OCI-LY3 (cell line): Measurements from ENCODE around the gene GATA2.

Source experiments
- H2AFZ ChIP-seq: fragments of 200-600, 300-600 bp; shearing (Covaris generic); 2 replicates; pipeline ENCODE4 v1.6.0; 2014; ENCODE audit warnings: antibody characterized with exemption, low read depth, low read length
- H3K27ac ChIP-seq: fragments of 200-600, 300-600 bp; sonication (generic); 2 replicates; pipeline ENCODE4 v1.5.1; 2014; ENCODE audit warnings: mild to moderate bottlenecking, low read length, moderate library complexity, mixed read lengths
- H3K27me3 ChIP-seq: fragments of 200-600, 300-600 bp; sonication (generic); 2 replicates; pipeline ENCODE4 v1.6.1; 2014; ENCODE audit warnings: low read depth, low read length, mixed read lengths
- H3K36me3 ChIP-seq: fragments of 200-600, 300-600 bp; sonication (generic); replicated peaks from 2 replicates; pipeline ENCODE3; 2014; ENCODE audit warnings: low read depth, low read length, mixed read lengths
- H3K4me1 ChIP-seq: fragments of 300-600, 200-600 bp; sonication (generic); 2 replicates; pipeline ENCODE4 v1.6.1; 2014; ENCODE audit warnings: low read length, mixed read lengths
- H3K4me2 ChIP-seq: fragments of 200-600, 300-600 bp; sonication (generic); 2 replicates; pipeline ENCODE4 v1.6.1; 2014; ENCODE audit warnings: low read length, mixed read lengths
- H3K4me3 ChIP-seq: fragments of 300-600, 200-600 bp; sonication (generic); 2 replicates; pipeline ENCODE4 v1.5.1; 2014; ENCODE audit warnings: antibody characterized with exemption, mild to moderate bottlenecking, low read length, moderate library complexity
- H3K79me2 ChIP-seq: fragments of 300-600, 200-600 bp; shearing (Covaris generic); 2 replicates; pipeline ENCODE4 v1.6.1; 2014; ENCODE audit warnings: mild to moderate bottlenecking, low read length, mixed read lengths
- H3K9ac ChIP-seq: fragments of 300-600, 200-600 bp; shearing (Covaris generic); 2 replicates; pipeline ENCODE4 v1.6.0; 2014; ENCODE audit warnings: mild to moderate bottlenecking, low read length, moderate library complexity
- H3K9me3 ChIP-seq: fragments of 200-600, 300-600 bp; shearing (Covaris generic); 2 replicates; pipeline ENCODE4 v1.6.1; 2014; ENCODE audit warnings: low read length, mixed read lengths; ENCODE audit not compliant: insufficient read depth
- H4K20me1 ChIP-seq: fragments of 200-600, 300-600 bp; sonication (generic); 2 replicates; pipeline ENCODE4 v1.6.1; 2016; ENCODE audit warnings: low read length, mixed read lengths; ENCODE audit not compliant: insufficient read depth
- CTCF ChIP-seq: fragments of 200-600, 300-600 bp; sonication (generic); IDR thresholded peaks from 2 replicates; pipeline ENCODE4 v1.5.1; 2014; ENCODE audit warnings: antibody characterized with exemption, low read length, low read depth
- EZH2phosphoT487 ChIP-seq: fragments of 200-600 bp; shearing (Covaris generic); IDR thresholded peaks from 2 replicates; pipeline ENCODE4 v1.6.1; 2018; ENCODE audit warnings: antibody characterized with exemption, mixed run types, low read depth

GATA2 gene

GRCh38 chr3:128489674-128489926 lies 3.4 kb downstream of the GATA2 start:
- H4K20me1 ChIP-seq = no peaks in the 10 kb centered on the region
- H3K36me3 ChIP-seq = no peaks in the 10 kb centered on the region
- no peak overlapping the region for H3K4me3 ChIP-seq
- no peak overlapping the region for H2AFZ ChIP-seq
- H3K27ac ChIP-seq = no peak overlapping the region
- TF ChIP-seq EZH2phosphoT487 = no peak
- no peak for TF ChIP-seq CTCF
- peaks cover 4% of the 10 kb centered on the region; the same call in 1 of the 2 replicates for H3K4me1 ChIP-seq
- no peaks in the 10 kb centered on the region for H3K79me2 ChIP-seq
- H3K9me3 ChIP-seq = no peaks in the 10 kb centered on the region
- H3K9ac ChIP-seq = no peak overlapping the region
- peaks cover 4% of the 10 kb centered on the region; the same call in 1 of the 2 replicates for H3K27me3 ChIP-seq
- no peak overlapping the region for H3K4me2 ChIP-seq

- Histone ChIP-seq H3K27ac (no peak overlapping the region), H3K9me3 (no peaks in the 10 kb centered on the region), H3K36me3 (no peaks in the 10 kb centered on the region), H3K27me3 (peaks cover 8% of the 10 kb centered on the region; the same call in 1 of the 2 replicates), H4K20me1 (no peaks in the 10 kb centered on the region), H3K4me2 (no peak overlapping the region), H3K79me2 (no peaks in the 10 kb centered on the region), H2AFZ (no peak overlapping the region), H3K4me1 (peaks cover under 1% of the 10 kb centered on the region; the same call in 1 of the 2 replicates), H3K4me3 (no peak overlapping the region), H3K9ac (no peak overlapping the region)
- TF ChIP-seq CTCF (no peak), EZH2phosphoT487 (no peak)
Observed at GRCh38 chr3:128488991-128489673, 3.9 kb downstream of the GATA2 start.

GRCh38 chr3:128488636-128488990 lies 4.4 kb downstream of the GATA2 start:
- Histone ChIP-seq H3K4me2 (no peak overlapping the region), H4K20me1 (no peaks in the 10 kb centered on the region), H3K9ac (no peak overlapping the region), H3K9me3 (no peaks in the 10 kb centered on the region), H3K79me2 (no peaks in the 10 kb centered on the region), H3K27ac (no peak overlapping the region), H2AFZ (no peak overlapping the region), H3K4me3 (no peak overlapping the region), H3K4me1 (no peaks in the 10 kb centered on the region), H3K36me3 (no peaks in the 10 kb centered on the region), H3K27me3 (peaks cover 13% of the 10 kb centered on the region; the same call in 1 of the 2 replicates)
- TF ChIP-seq EZH2phosphoT487 (no peak), CTCF (no peak)

- H3K79me2 ChIP-seq = no peaks in the 10 kb centered on the region
- no peaks in the 10 kb centered on the region for H3K9me3 ChIP-seq
- H2AFZ ChIP-seq = no peak overlapping the region
- H3K4me1 ChIP-seq = no peaks in the 10 kb centered on the region
- no peak overlapping the region for H3K9ac ChIP-seq
- H3K27me3 ChIP-seq = peaks cover 16% of the 10 kb centered on the region; the same call in 1 of the 2 replicates
- H3K4me3 ChIP-seq = no peak overlapping the region
- H4K20me1 ChIP-seq = no peaks in the 10 kb centered on the region
- no peak overlapping the region for H3K27ac ChIP-seq
- no peaks in the 10 kb centered on the region for H3K36me3 ChIP-seq
- TF ChIP-seq CTCF = no peak
- H3K4me2 ChIP-seq = no peak overlapping the region
Observed at GRCh38 chr3:128487813-128488635, 5.0 kb downstream of the GATA2 start.
